Heart left ventricle (tissue), 13 donors: ENCODE measurements around the gene TRAK1.

Experiments used
- CTCF ChIP-seq, 12 donors: fragments of 200-600 bp; sonication (generic) in 4 of 12; IDR thresholded peaks; one replicate each; pipeline versions ENCODE4 v1.5.0 to v1.8.0; 2018 to 2022; ENCODE audit warnings: antibody characterized with exemption in 12 of 12, mild to moderate bottlenecking in 5 of 12
- POLR2A ChIP-seq, 2 donors: fragments of 450-650 bp; IDR thresholded peaks; one replicate each; pipeline ENCODE4 v1.6.1; 2017; ENCODE audit warnings: antibody characterized with exemption in 2 of 2, mild to moderate bottlenecking in 2 of 2, moderate library complexity in 2 of 2
- donor health status: ischemic (EF 13 %, LVEDD 7.1; RV severe dilation, severe dysfunction).
- donor health status: DM: no; HTN: yes; CAD: no.
- donor health status: DM: no; HTN: no; CAD: no.
- donor health status: ischemic (EF 25% LVEDD 6.9; RV normal size, moderate dysfunction).
- donor health status: ischemic (EF 25% LVEDD 5.7; RV mildly dilated, moderate dysfunction).
- donor health status: ischemic (EF 35%, LVEDD 5.7; RV mildly dilated, moderate dysfunction).
- donor health status: nonischemic (EF 11% LVEDD 7.7; RV severe dilation, severe dysfunction).
- donor health status: DM: yes; HTN: yes; CAD: no.
- donor health status: PGD.
- donor health status: ischemic (EF 29% LVEDD 5.4; RV normal size, mild dysfunction).
- donor health status: nonischemic (EF 23%, LVEDD 6.1; RV moderate dilation, normal function).

- no peak for TF ChIP-seq CTCF (IDR thresholded peaks at IDR 0.05)
- TF ChIP-seq POLR2A (IDR thresholded peaks at IDR 0.05) = no peak
These were observed 5.3 kb upstream of the TRAK1 start for GRCh38 chr3:42085641-42086376.
